ENCODE data around the gene CCIN. TPM values are rescaled to one million over a fixed set of nuclear protein-coding genes. Genes with fewer than 3 reads are reported as not detected.
A peak's percentile ranks its signal among the peaks of the same experiment; 100 is the strongest.

Gene CCIN
- total and polyA plus RNA-seq, 2 of the 4 experiments (the other 2 are of a cell fraction) = 0.80 to 1.1 TPM

- peak; percentile 8 for ATAC-seq (ENCODE audit: low read depth)
- Histone ChIP-seq H3K23ac (ENCODE audit: low read depth, low read length) (peak overlapping the region; percentile 82; the same call in 1 of the 2 replicates), H3K4me2 (ENCODE audit: low read depth, low read length) (peak overlapping the region; percentile 77), H4K20me1 (ENCODE audit: insufficient read depth, low read length) (no peaks in the 10 kb centered on the region), H3K27me3 (ENCODE audit: control insufficient read depth, insufficient read depth, low read length) (no peaks in the 10 kb centered on the region; the same call in 1 of the 2 replicates), H2AK9ac (replicated peaks; ENCODE audit: low read depth, low read length, poor library complexity) (no peak overlapping the region), H3K36me3 (ENCODE audit: control insufficient read depth, insufficient read depth, low read length) (peaks cover 5% of the 10 kb centered on the region), H2BK120ac (ENCODE audit: low read depth, low read length) (peak overlapping the region; percentile 50), H3K9me1 (ENCODE audit: insufficient read depth, low read length) (peaks cover 28% of the 10 kb centered on the region), H4K5ac (ENCODE audit: low read depth, low read length) (peak overlapping the region; percentile 91), H3K56ac (ENCODE audit: extremely low read depth, insufficient read depth, low read length) (no peak overlapping the region), H4K8ac (ENCODE audit: low read depth in 2 of 2, low read length in 2 of 2) (peak overlapping the region; percentile 82 to 90; a peak in 3 of 4 replicates), H2BK15ac (ENCODE audit: low read depth, low read length) (no peak overlapping the region; the same call in 2 of the 3 replicates), H2BK20ac (ENCODE audit: low read depth, low read length) (peak overlapping the region; percentile 57), H3K18ac (ENCODE audit: low read depth, low read length) (peak overlapping the region; percentile 84), H3K4me1 (ENCODE audit: control insufficient read depth, insufficient read depth, low read length) (peaks cover 31% of the 10 kb centered on the region), H3K27ac (ENCODE audit: insufficient read depth, low read length) (peak overlapping the region; percentile 35), H3K79me1 (ENCODE audit: low read depth in 1 of 2, low read length in 2 of 2) (peaks cover 0 to 15% of the 10 kb centered on the region in 2 experiments; a peak in 2 of 4 replicates), H2AK5ac (ENCODE audit: low read depth, low read length) (peak overlapping the region; percentile 66; the same call in 1 of the 2 replicates), H3K9me3 (ENCODE audit: control insufficient read depth, insufficient read depth, low read length) (no peaks in the 10 kb centered on the region), H3K4ac (ENCODE audit: low read depth, low read length) (peak overlapping the region; percentile 71), H3K4me3 (ENCODE audit: insufficient read depth, low read depth, low read length) (peak overlapping the region; percentile 9; the same call in 1 of the 2 replicates), H4K91ac (ENCODE audit: insufficient read depth, low read depth, low read length) (peak overlapping the region; percentile 84), H3K14ac (replicated peaks; ENCODE audit: low read depth, low read length) (peak overlapping the region; percentile 84), H3K9ac (ENCODE audit: low read depth, low read length) (peak overlapping the region; percentile 67), H2AFZ (replicated peaks; ENCODE audit: low read length, poor library complexity) (peak overlapping the region; percentile 60), H2BK5ac (ENCODE audit: low read depth, low read length, poor library complexity, severe bottlenecking) (no peak overlapping the region)
- peak; percentile 45 for DNase-seq
- WGBS, 2 experiments (ENCODE audit: extremely low coverage in 2 of 2, insufficient read length in 1 of 2) = no CpG with 5 or more reads among the region's 12 CpGs
- intact Hi-C loops (cut with micrococcal nuclease) = loop anchor here (1.0 to 2.0 kb wide), 3 partner anchors 63 to 210 kb away; no protein-coding TSS in a partner anchor
- CTCF ChIA-PET = interaction anchor here (0.6 to 1.5 kb wide), 5 partner anchors 17 to 211 kb away, joined by 3 to 9 read pairs (median 4); partner anchors contain the start of gene CLTA
- POLR2A ChIA-PET (ENCODE audit: unreplicated experiment) = no interaction called here
- TF ChIP-seq SMC3 (IDR thresholded peaks at IDR 0.05; ENCODE audit: low read depth, low read length) (no peak), FOS (IDR thresholded peaks at IDR 0.05; ENCODE audit: low read depth, low read length) (no peak), MAZ (IDR thresholded peaks at IDR 0.05; ENCODE audit: borderline replicate concordance, low read depth, low read length) (no peak), CEBPB (IDR thresholded peaks at IDR 0.05; ENCODE audit: low read depth, low read length) (no peak), BHLHE40 (IDR thresholded peaks at IDR 0.05; ENCODE audit: low read depth, low read length) (no peak), ELK1 (IDR thresholded peaks at IDR 0.05; ENCODE audit: borderline replicate concordance, low read depth, low read length) (no peak), MXI1 (IDR thresholded peaks at IDR 0.05; ENCODE audit: borderline replicate concordance, low read depth, low read length) (no peak), POLR2A (IDR thresholded peaks at IDR 0.05; ENCODE audit: low read depth, low read length) (no peak), RAD21 (IDR thresholded peaks at IDR 0.05; ENCODE audit: low read length) (no peak), NFE2L2 (IDR thresholded peaks at IDR 0.05; ENCODE audit: low read depth, low read length) (no peak), RCOR1 (IDR thresholded peaks at IDR 0.05; ENCODE audit: insufficient replicate concordance, low read length) (no peak), RFX5 (IDR thresholded peaks at IDR 0.05; ENCODE audit: low read depth, low read length) (no peak), MAFK (IDR thresholded peaks at IDR 0.05; ENCODE audit: low read depth, low read length) (no peak), USF2 (IDR thresholded peaks at IDR 0.05; ENCODE audit: low read depth, low read length) (no peak), CHD1 (IDR thresholded peaks at IDR 0.05; ENCODE audit: low read depth, low read length) (no peak)
- TF ChIP-seq, protein P1, sequence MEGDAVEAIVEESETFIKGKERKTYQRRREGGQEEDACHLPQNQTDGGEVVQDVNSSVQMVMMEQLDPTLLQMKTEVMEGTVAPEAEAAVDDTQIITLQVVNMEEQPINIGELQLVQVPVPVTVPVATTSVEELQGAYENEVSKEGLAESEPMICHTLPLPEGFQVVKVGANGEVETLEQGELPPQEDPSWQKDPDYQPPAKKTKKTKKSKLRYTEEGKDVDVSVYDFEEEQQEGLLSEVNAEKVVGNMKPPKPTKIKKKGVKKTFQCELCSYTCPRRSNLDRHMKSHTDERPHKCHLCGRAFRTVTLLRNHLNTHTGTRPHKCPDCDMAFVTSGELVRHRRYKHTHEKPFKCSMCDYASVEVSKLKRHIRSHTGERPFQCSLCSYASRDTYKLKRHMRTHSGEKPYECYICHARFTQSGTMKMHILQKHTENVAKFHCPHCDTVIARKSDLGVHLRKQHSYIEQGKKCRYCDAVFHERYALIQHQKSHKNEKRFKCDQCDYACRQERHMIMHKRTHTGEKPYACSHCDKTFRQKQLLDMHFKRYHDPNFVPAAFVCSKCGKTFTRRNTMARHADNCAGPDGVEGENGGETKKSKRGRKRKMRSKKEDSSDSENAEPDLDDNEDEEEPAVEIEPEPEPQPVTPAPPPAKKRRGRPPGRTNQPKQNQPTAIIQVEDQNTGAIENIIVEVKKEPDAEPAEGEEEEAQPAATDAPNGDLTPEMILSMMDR (conservative IDR thresholded peaks at IDR 0.05; ENCODE audit: low read depth, low read length) = no peak
- BruUV-seq (replicated peaks) = no TSS peak
- dilution Hi-C loops (cut with HindIII; ENCODE audit: low sequenced_read_pairs, unreplicated experiment) = no loop called here
- in situ Hi-C loops (cut with MboI; ENCODE audit: low sequenced_read_pairs) = no loop called here
Measured at GRCh38 chr9:36165826-36166167, 3.4 kb upstream of the CCIN start.
